GM19035 (cell line): Measurements from ENCODE around the gene EHMT2.
"Not testable (repeated sequence)": the region's sequence is repeated elsewhere in the genome, so short reads cannot be mapped to it uniquely, and the experiment has no call there.

Experiments
- ATAC-seq: cut with Tn5 transposase; IDR thresholded peaks from one replicate; pipeline ENCODE4 v1.9.1; 2021; ENCODE audit not compliant: unreplicated experiment

The EHMT2 gene

DNA sequence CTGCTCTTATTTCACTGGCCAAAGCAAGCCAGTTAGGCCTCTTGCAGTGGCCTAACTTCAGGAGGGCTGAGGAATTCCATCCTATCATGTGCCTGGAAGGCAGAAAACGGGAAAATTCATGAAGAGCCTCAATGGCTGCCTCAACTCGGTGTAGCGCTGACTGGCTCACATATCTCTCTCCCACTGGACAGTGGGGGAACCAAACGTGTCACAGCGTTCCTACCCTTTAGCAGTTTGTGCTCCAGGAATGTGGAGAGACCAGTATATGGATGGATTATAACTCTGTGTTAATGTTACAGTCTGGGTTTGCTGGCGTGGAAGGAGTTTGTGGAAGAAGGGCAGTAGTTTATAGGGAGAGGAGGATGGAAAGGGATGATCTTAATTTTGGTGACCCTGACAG is 18.3 kb upstream of the EHMT2 start:
- ATAC-seq: no peak

DNA sequence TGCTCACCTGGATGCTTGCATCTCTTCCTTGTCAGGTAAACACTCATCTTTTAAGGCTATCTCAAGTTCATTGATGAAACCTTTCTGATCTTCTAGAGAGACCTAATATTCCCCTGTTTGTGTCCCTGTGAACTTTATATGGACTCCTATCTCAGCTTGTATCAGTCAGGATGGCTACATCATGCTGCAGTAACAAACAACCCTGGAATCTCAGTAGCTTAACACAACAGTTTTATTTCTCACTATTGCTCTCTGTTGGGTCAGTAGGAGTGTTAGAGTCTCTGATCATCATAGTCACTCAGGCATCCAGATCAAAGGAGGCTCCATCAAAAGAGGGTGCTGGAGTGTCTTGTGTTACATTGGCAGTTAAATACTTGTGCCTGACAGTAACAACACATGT is 17.9 kb upstream of the EHMT2 start:
- ATAC-seq: no peak

DNA sequence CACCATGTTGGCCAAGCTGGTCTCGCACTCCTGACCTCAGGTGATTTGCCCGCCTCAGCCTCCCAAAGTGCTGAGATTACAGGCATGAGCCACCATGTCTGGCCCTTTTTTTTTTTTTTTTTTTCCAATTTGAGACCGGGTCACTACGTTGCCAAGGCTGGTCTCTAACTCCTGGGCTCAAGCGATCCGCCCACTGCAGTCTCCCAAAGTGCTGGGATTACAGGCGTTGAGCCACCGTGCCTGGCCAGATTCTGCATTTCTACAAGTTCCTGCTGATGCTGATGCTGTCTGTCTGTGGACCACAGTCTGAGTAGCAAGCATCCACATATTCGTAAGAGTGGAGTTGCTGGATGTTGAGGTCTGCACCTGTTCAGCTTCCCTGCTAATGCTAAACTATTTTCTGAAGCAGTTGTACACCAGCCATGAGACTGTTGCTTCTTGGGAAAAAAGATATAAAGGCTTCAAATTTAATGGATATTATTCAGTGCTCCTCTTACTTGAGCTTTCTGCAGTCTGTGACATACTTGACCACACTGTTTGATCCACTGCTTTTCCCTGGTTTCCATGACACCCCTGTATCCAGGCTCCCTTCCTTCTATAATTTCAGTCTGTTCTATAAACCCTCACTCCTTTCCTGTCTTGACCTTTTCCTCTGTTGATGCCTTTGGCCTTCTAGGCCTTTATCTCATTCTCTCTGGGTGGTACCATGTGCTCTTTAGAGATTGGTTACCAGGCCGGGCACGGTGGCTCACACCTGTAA is 14.5 kb upstream of the EHMT2 start:
- no peak for ATAC-seq

DNA sequence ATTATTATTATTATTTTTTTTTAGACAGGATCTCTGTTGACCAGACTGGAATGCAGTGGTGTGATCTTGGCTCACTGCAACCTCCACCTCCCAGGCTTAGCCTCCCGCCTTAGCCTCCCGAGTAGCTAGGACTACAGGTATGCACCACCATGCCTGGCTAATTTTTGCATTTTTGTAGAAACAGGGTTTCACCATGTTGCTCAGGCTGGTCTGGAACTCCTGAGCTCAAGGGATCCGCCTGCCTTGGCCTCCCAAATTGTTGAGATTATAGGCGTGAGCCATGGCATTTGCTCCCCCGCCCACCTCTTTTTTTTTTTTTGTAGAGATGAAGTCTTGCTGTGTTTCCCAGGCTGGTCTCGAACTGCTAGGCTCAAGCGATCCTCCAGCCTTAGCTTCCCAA is 11.8 kb upstream of the EHMT2 start:
- not testable (repeated sequence) for ATAC-seq

DNA sequence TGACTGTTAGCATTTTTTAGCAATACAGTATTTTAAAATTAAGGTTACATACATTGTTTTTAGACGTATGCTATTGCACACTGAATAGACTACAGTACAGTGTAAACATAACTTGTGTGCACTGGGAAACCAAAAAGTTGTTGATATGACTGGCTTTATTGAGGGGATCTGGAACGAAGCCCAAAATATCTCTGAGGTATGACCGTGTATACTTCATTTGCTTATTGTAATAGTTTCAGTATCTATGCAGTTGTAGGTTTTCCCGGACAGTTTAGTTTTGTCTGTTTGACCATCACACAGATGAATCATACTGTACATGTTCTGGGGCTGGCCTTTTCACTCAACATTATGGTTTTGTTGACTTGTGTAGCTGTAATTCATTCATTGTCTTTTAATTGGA is 11.3 kb upstream of the EHMT2 start:
- ATAC-seq: peak; percentile 89

DNA sequence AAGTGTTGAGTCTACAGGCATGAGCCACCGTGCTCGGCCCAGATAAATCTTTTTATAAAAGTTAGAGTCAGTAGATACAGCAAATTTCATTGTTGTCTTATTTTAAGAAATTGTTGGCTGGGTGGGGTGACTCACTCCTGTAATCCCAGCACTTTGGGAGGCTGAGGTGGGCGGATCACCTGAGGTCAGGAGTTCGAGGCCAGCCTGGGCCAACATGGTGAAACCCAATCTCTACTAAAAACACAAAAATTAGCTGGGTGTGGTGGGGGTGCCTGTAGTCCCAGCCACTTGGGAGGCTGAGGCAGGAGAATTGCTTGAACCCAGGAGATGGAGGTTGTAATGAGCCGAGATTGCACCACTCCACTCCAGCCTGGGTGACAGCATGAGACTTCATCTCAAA is 10.8 kb upstream of the EHMT2 start:
- not testable (repeated sequence) for ATAC-seq

DNA sequence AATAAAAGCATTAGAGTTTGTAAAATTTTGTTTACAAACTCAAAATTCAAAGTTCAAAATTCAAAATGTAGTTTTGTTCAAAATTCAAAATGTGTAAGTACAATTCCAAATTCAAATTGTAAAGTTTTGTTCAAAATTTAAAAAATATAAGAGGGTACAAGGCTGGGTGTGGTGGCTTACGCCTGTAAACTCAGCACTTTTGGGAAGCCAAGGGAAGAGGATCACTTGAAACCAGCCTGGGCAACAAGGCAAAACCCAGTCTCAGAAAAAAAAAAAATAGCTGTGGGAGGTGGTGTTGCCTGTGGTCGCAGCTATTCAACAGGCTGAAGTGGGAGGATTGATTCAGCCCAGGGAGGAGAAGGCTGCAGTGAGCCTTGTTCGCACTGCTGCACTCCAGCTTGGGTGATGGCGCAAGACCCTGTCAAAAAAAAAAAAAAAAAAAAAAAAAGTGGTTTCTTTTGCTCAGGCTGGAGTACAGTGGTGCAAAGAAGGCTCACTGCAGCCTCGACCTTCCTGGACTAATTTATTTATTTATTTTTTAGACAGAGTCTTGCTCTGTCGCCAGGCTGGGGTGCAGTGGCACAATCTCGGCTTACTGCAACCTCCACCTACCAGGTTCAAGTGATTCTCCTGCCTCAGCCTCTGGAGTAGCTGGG is 9.8 kb upstream of the EHMT2 start:
- no peak for ATAC-seq

DNA sequence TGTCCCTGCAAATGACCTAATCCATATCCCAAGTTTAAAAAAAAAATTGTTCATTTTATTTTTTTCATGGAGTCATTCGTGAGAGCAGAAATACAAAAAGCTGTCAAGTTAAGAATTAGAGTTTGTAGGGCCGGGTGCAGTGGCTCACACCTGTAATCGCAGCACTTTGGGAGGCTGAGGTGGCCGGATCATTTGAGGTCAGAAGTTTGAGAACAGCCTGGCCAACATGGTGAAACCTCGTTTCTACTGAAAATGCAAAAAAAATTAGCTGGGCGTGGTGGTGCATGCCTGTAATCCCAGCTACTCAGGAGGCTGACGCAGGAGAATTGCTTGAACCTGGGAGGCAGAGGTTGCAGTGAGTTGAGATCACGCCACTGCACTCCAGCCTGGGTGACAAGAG is 9.2 kb upstream of the EHMT2 start:
- ATAC-seq: not testable (repeated sequence)

DNA sequence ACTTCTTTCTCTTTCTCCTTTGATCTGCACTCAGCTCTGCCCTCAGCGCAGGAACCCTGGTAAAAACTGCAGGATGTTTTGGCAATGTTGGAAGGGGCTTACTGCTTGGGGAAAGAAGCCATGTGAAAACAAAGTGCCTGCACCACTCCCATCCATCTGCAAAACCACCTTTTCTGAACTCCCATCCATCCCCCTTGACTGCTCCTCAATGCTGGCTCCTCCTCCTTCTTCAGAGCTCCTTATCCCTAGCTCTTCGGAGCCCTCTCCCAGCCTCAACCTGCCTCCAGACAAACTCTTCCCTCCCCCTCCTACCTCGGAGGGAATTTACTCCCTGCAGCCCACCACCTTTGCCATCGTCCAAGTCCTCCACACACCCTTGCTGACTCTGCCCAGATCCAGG is 8.6 kb upstream of the EHMT2 start:
- ATAC-seq: no peak

DNA sequence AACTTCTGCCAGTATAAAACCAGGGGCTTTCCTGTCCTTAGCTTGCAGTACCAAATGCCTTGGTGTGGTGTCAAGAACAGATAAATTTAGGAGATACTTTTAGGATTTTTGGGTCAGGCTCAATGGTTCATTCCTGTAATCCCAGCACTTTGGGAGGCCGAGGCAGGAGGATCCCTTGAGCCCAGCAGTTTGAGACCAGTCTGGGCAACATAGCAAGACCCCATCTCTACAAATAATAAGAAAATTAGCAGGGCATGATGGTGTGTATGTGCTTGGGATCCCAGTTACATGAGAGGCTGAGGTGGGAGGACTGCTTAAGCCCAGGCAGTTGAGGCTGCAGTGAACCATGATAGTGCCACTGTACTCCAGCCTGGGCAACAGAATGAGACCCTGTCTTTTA is 7.5 kb upstream of the EHMT2 start:
- ATAC-seq: no peak

DNA sequence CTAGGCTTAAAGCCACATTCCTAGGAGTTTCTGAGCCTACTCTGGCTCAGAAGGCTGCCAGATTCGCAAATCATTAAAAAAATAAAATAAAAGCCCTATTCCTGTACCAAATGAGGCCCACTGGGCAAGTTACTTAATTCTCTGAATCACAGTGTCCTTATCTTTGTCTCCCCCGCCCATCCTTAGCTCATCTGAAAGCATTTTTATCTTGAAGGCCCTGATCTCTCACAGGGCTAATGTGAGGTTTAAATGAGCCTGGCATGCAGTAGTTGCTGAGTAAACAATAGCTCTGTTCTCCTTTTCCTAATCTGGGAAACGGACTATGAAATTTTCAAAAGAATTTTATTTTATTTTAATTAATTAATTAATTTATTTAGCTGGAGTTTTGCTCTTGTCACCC is 6.5 kb upstream of the EHMT2 start:
- ATAC-seq: no peak

DNA sequence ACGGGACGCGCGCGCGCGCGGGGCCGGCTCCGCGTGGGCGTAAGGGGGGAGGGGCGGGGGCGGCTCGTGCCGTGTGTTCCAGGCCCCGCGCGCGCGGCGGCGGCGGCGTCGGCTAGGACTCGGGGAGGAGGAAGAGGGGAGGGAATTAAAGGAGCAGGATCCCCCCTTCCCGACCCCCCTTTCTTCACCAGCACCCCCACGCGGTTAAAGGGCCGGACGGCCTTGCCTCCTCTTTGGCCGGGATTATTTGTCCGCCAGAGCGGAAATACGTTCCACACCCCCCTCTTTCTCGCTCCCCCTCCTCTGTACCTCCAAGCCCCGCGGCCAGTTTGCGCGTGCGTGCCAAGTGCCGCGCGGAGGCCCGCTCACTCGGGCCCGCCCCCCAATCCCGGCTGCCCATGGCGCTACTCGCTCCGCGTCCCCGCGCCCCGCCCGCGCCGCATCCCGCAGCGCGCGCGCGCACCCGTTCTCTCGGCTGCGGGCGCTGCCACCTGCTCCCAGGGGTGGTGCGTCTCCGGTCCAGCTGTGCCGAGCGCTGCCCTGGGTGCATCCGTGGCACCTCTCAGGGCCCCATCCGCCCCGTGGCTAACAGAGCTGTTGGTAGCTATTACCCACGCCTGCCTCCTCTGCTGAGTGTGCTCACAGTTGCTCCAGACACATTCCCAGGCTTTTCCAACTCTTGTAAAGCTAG is 4.6 kb upstream of the EHMT2 start, which contains the start of gene ZBTB12:
Gene ZBTB12, minus strand, starts transcription at position 134 of the 691 bp plus-strand sequence. CDS start 781 bp downstream, outside the sequence.
- ATAC-seq: peak; percentile 54

DNA sequence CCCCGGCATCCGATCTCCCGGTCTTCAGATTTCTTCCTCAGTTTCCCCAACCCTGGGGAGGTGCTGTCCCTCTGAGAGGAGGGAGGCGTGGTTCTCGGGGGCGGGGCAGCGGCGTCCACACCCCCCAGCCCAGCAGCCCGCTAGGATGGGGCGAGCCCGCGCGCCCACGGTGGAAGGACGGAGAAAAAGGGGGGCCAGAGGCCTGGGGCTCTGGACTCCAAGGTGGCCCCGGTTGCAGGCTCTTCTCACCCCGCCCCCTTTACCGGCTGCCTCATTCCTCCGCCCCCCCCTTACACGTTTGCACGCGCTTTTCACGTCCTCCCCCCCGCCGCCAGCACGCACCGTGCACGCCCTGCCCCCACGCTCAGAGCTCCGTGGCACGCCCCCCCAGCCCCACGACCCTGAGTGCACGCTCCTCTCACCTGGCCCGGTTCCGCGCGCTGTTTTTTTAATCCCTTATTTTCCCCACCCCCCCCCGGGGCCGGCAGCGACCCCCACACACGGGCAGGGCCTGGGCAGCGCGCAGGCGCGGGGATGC is 4.0 kb upstream of the EHMT2 start:
- ATAC-seq: no peak

DNA sequence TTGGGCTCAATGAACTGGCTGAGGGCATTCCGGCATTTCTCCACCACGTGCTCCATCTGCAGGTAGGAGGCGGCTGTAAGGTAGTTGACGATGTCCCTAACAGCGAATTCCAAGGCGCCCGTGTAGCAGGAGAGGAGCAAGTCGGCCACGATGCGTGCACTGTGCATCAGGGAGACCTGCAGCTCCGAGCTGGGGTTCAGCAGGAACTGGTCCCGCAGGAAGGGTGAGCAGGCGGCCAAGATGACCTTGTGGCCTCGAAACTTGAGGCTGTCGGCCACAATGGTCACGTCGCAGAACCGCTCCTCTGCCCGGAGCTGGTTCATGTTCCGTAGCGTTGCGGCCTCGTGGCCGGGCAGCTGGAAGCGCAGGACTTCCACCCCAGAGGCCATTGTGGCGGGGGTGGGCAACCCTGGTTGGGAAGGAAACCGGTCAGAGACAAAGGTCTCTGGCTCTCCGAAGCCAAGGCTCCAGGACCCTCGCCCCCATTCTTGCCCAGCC is 3.5 kb upstream of the EHMT2 start:
- ATAC-seq: no peak

DNA sequence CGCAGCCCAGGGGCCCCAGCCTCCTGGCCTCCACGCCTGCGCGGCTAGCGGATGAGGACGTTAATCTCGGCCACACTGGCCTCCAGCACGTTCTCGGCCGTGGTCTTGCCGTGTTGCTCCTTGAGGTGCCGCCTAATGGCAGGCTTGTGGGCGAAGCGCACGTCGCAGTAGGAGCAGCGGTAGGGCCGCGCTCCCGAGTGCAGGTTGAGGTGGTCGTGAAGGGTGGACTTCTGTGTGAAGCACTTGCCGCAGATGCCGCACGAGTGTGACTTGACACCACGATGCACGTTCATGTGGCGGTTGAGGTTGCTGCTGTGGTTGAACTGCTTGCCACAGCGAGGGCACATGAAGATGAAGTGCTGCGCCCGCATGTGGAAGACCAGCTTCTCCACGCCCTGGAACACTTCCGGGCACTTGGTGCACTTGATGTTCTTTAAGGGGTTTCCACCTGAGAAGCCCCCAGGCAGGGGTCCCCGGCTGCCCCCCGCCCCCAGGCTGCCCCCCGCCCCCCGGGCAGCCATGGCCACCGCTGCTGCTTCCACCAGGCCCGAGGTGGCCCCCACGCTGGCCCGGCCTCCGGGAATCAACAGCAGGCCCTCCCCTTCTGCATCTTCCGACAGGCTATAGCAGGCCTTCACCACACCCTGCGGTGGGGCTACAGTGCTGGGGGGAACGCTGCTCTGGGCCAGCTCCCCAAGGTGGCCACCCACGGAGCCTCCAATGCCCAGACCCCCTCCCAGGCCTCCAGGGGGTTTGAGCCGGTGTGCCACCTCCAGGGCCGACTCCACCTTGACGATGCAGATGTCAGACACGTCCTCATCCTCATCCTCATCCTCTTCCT is 2.6 kb upstream of the EHMT2 start:
- ATAC-seq: no peak

DNA sequence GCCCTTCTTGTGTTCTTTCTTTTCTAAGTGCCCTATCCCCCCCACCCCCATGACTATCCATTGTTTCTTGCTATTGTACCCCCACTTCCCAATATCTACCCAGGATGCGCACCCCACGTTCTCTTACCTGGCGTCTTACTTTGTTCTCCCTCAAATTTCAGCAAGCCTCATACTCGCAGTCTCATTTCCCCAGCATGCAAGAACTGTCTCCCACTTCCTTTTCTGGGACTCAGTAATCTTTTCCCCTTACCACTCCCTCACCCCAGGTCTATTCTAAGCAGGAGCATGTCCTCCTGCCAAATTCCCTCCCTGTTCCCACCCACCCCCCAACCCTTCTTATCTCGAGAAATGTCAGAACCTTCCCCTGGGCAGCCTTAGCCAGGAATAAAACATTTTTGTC is 1.7 kb upstream of the EHMT2 start:
- no peak for ATAC-seq

DNA sequence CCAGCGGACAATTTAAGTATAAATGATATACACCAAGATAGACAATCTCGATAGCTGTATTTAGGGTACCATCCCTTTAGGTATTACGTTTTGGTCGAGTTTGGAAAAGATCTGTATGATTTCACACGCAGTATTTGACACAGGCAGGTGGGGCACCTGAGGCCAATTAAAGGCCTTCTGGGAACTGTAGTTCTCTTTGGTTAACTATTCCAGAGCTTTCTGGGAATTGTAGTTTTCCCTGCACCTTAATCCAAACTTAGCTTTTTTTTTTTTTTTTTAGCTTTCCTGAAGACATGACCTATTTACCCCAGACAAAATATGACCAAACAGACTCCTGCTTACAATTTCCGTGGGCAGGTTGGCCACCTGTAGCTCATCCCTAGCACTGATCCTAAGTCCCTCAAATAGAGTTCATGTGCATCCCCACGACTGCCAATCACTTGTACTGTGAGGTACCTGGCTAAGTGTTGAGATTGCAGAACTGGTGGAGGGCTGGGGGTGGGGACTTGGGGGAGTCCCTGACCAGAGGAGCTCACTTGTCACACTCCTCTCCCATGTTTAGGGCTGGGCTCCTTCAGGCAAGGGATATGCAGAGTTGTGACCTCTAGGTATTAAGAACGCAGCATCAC is 999 bp upstream of the EHMT2 start:
- no peak for ATAC-seq

DNA sequence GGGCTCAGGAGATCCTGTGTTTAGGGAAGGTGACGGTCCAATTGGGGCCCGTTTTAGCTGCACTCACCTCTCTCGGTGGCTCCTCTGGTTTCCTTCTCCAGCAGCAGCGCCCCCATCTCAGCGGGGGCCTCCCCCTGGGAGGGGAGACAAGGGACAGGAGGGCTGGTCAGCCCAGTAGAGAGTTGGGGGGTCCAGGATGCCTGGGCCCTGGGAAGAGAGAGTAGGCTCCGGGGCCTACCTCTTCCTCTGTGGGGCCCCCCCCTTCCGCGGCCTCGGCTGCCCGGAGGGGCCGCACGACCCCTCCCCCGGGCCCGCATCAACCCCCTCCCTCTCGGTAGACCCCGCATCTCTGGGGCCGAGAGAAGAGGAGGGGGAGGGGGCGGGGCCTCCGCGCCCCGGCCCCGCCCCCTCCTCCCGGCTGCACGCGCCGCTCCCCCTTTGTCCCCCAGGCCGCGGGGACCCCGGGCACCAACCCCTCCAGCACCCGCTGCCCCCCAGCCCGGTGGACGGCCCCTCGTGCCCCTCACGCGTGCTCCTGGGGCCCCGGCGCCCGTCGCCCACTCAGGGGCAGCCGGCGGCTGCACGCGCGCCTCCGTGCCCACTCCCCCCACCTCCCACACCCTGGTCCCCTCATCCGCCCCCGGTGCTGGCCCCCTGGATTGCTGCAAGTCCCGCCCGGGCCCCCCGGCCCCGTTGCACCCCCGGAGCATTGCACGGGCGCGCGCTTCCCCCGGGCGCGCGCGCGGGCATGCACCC is 464 bp downstream of the EHMT2 start:
- ATAC-seq: no peak

DNA sequence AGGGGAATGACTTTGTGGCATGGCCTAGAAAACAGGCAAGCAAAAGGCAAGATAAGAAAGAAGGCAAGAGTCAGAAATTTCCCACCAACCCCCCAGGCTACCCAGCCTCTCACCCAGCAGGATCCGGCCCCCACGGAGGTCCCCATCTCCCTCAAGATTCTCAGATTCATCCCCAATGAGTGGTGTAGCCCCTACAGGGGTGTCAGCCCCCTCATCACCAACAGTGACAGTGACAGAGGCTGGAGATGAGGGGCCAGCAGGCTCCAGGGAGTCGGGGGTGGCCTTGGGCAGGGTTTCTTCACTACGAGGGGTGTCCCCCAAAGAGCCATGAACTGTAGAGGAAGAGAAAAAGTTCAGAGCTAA is 1.0 kb downstream of the EHMT2 start:
- ATAC-seq: no peak

DNA sequence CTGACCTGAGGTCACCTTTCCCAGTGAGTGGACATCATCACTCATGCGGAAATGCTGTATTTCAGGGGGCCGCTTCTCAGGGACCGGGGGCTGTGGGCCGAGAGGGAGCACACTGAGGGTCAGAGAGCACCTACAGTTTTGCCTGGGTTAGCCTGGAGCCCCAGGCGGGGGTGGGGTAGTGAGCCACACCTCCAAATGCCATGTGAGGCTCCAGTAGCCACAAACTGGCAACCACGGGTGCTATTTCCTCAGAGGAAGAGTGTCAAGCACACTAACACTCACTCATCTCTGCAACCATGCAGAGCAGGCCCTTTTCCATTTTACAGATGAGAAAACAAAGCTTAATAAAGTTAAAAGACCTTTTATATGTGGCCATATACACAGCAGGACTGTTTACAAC is 4.7 kb downstream of the EHMT2 start:
- ATAC-seq: no peak
